Measurements from ENCODE around the gene CABLES1. TPM values are rescaled to one million over a fixed set of nuclear protein-coding genes. Genes with fewer than 3 reads are reported as not detected.
A peak's percentile ranks its signal among the peaks of the same experiment; 100 is the strongest.

CABLES1 gene
- total and polyA plus RNA-seq, 2 of the 8 experiments (the other 6 are each of a cell fraction or from before 2014, with no cell fraction given), result 9.2 to 26.4 TPM

GRCh38 chr18:23144640-23145039 lies 9.4 kb downstream of the CABLES1 start:
- Histone ChIP-seq H3K27me3 (replicated peaks in 1 of 4; ENCODE audit: control insufficient read depth in 3 of 4, extremely low read depth in 1 of 4, insufficient read depth in 3 of 4, low read length in 3 of 4) (no peaks in the 10 kb centered on the region), H3K9ac (replicated peaks in 1 of 4; ENCODE audit: extremely low read depth in 1 of 4, low read depth in 3 of 4, low read length in 3 of 4) (no peak overlapping the region), H2BK20ac (ENCODE audit: low read length) (no peak overlapping the region), H2BK120ac (replicated peaks; ENCODE audit: low read depth, low read length) (no peak overlapping the region), H4K20me1 (replicated peaks in 1 of 2; ENCODE audit: control insufficient read depth in 1 of 2, insufficient read depth in 2 of 2, low read length in 2 of 2) (peaks cover 9 to 14% of the 10 kb centered on the region in 2 experiments), H3K4me2 (ENCODE audit: insufficient read depth in 1 of 2, low read depth in 2 of 2, low read length in 2 of 2) (no peak overlapping the region), H3K79me2 (ENCODE audit: control insufficient read depth in 1 of 2, insufficient read depth in 2 of 2, low read length in 2 of 2) (peaks cover 23 to 97% of the 10 kb centered on the region in 2 experiments), H3K4me1 (replicated peaks in 1 of 4; ENCODE audit: control insufficient read depth in 3 of 4, insufficient read depth in 4 of 4, low read length in 3 of 4) (peaks cover 4 to 27% (median 12%) of the 10 kb centered on the region in 4 experiments), H3K9me3 (ENCODE audit: insufficient read depth in 2 of 2, low read depth in 1 of 2, low read length in 1 of 2) (no peaks in the 10 kb centered on the region), H3K4me3 (ENCODE audit: extremely low read depth in 1 of 4, insufficient read depth in 2 of 4, low read depth in 3 of 4, low read length in 4 of 4) (no peak overlapping the region), H3K14ac (ENCODE audit: insufficient read length) (no peak overlapping the region), H3K18ac (ENCODE audit: extremely low read depth, low read length) (no peak overlapping the region), H3K79me1 (ENCODE audit: low read depth, low read length) (peaks cover 14% of the 10 kb centered on the region), H2BK12ac (ENCODE audit: low read depth, low read length) (0 out of 2 replicates have a peak overlapping the region, but pooled peaks have one; percentile 7), H2AK5ac (ENCODE audit: low read depth, low read length) (no peak overlapping the region), H3K56ac (replicated peaks; ENCODE audit: insufficient read length, low read depth, low read length) (no peak overlapping the region), H3K4ac (replicated peaks; ENCODE audit: insufficient read length, low read depth, low read length) (no peak overlapping the region), H2BK15ac (ENCODE audit: low read length) (no peak overlapping the region), H4K91ac (replicated peaks; ENCODE audit: insufficient read length, low read length) (no peak overlapping the region), H2AFZ (ENCODE audit: low read length) (no peak overlapping the region), H3K27ac (ENCODE audit: low read depth, low read length) (no peak overlapping the region), H4K5ac (ENCODE audit: insufficient read length, low read depth, low read length) (no peak overlapping the region), H4K8ac (ENCODE audit: extremely low read depth, insufficient read depth, low read length) (no peak overlapping the region), H3K23me2 (ENCODE audit: low read depth, low read length) (no peaks in the 10 kb centered on the region), H3K23ac (ENCODE audit: insufficient read length) (no peak overlapping the region), H2BK5ac (ENCODE audit: low read depth, low read length) (no peak overlapping the region), H3K36me3 (ENCODE audit: control insufficient read depth in 2 of 4, insufficient read depth in 4 of 4, low read length in 3 of 4) (peaks cover 0 to 4% (median 0%) of the 10 kb centered on the region in 4 experiments; a peak in 2 of 8 replicates)
- ChIA-PET CTCF (ENCODE audit: partially characterized antibody) (interaction anchor here (0.7 to 1.6 kb wide), 4 partner anchors 11 to 102 kb away, joined by 3 to 7 read pairs (median 4); no protein-coding TSS in a partner anchor), POLR2A (ENCODE audit: partially characterized antibody) (interaction anchor here (1.2 to 2.4 kb wide), 2 partner anchors 10 to 14 kb away, joined by 4 to 14 read pairs; no protein-coding TSS in a partner anchor)
- TF ChIP-seq TBP (IDR thresholded peaks at IDR 0.05; ENCODE audit: low read depth, low read length) (no peak), RBBP5 (IDR thresholded peaks at IDR 0.05; ENCODE audit: borderline replicate concordance, low read depth, low read length) (no peak), EGR1 (IDR thresholded peaks at IDR 0.05; ENCODE audit: borderline replicate concordance, low read depth, low read length) (no peak), EZH2 (IDR thresholded peaks at IDR 0.05; ENCODE audit: low read depth, low read length, severe bottlenecking) (no peak), GTF2F1 (IDR thresholded peaks at IDR 0.05; ENCODE audit: borderline replicate concordance, low read depth, low read length) (no peak), PHF8 (conservative IDR thresholded peaks at IDR 0.05; ENCODE audit: low read depth, low read length) (no peak), CBX8 (IDR thresholded peaks at IDR 0.05; ENCODE audit: borderline replicate concordance, low read depth, low read length) (no peak), SIRT6 (IDR thresholded peaks at IDR 0.05; ENCODE audit: low read length) (no peak), ATF2 (IDR thresholded peaks at IDR 0.05; ENCODE audit: low read length) (no peak), HDAC6 (IDR thresholded peaks at IDR 0.05; ENCODE audit: low read depth, low read length) (no peak)
- FAIRE-seq (no peak), DNase-seq (ENCODE audit: low read depth in 1 of 2, low spot score in 2 of 2) (no peak)
- 95% methylated on average over 3 of the region's 7 CpGs; no CpG with 5 or more reads in 1 of the 2 experiments for WGBS, 2 experiments (ENCODE audit: extremely low coverage in 1 of 2, insufficient coverage in 1 of 2, insufficient read length in 1 of 2, insufficient replicate concordance in 2 of 2, low coverage in 1 of 2, low lambda C conversion rate in 2 of 2, missing lambda C conversion rate in 1 of 2)
